Dendritic cell treated with granulocyte-macrophage colony-stimulating factor and Interleukin-4, amounts not matched to agents 40 ng/mL and 50 ng/mL, for 4 days (primary cell): ENCODE data around the gene EMP2.
"Not testable (repeated sequence)": the region's sequence is repeated elsewhere in the genome, so short reads cannot be mapped to it uniquely, and the experiment has no call there.

Experiments
- H3K27ac Mint-ChIP-seq: one replicate; pipeline ENCODE4 v1.8.0; 2022; ENCODE audit warnings: mild to moderate bottlenecking, mixed read lengths
- H3K27me3 Mint-ChIP-seq: one replicate; pipeline ENCODE4 v1.8.0; 2022; ENCODE audit warnings: mild to moderate bottlenecking, mixed read lengths
- H3K36me3 Mint-ChIP-seq: one replicate; pipeline ENCODE4 v1.8.0; 2022; ENCODE audit warnings: low read depth, mixed read lengths
- H3K4me1 Mint-ChIP-seq: one replicate; pipeline ENCODE4 v1.8.0; 2022; ENCODE audit warnings: low read depth, mixed read lengths
- H3K4me3 Mint-ChIP-seq: one replicate; pipeline ENCODE4 v1.8.0; 2022; ENCODE audit warnings: mild to moderate bottlenecking, moderate library complexity, mixed read lengths
- H3K9me3 Mint-ChIP-seq: one replicate; pipeline ENCODE4 v1.8.0; 2022; ENCODE audit warnings: mixed read lengths
- intact Hi-C: fragments of 100-400 bp; cut with micrococcal nuclease; formaldehyde crosslinking; loops from one replicate; pipeline ENCODE4 v1.15.0; 2022

Gene EMP2

DNA sequence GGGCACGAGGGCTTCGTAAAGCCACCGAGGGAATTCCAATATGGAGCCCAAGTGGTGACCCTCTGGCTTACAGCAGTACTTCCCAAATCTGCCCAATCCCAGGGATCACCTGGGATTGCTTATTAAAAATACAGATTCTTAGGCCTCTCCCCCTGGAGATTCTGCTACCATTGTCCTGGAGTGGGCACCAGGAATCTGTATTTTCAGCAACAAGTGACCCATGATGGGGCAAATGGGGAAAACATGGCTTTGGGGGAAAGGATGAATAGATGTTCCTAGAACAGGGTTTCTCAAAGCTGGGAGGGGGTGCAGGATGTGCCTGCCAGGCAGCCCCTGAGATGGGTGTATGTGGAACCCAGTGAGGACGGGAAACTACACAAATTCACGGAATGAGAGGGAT is 40.6 kb downstream of the EMP2 start:
- no peaks in the 10 kb centered on the region for H3K9me3 Mint-ChIP-seq
- H3K4me3 Mint-ChIP-seq, result no peak overlapping the region
- H3K4me1 Mint-ChIP-seq, result no peaks in the 10 kb centered on the region
- H3K27me3 Mint-ChIP-seq, result no peaks in the 10 kb centered on the region
- H3K27ac Mint-ChIP-seq, result no peak overlapping the region
- H3K36me3 Mint-ChIP-seq, result no peaks in the 10 kb centered on the region
- intact Hi-C loops, result no loop called here

DNA sequence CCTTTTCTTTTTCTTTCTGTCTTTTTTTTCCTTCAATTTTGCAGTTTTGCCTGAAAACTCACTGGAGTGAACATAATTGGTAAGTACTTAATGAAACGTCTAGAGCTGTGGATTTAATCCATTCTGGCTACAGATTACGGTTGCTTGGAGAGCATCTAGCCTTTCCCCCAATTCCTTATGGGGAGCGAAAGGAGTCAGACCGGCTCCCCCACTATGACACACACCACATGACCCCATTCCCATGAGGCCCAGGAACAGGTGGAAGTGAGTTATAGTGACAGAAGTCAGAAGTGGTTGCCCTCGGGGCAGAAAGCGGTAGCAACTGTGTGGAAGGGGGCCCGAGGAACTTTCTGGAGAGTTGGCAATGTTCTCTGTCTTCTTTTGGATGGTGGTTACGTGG is 41.2 kb downstream of the EMP2 start:
- H3K4me1 Mint-ChIP-seq, result no peaks in the 10 kb centered on the region
- no peaks in the 10 kb centered on the region for H3K27me3 Mint-ChIP-seq
- intact Hi-C loops, result no loop called here
- H3K4me3 Mint-ChIP-seq, result no peak overlapping the region
- no peaks in the 10 kb centered on the region for H3K36me3 Mint-ChIP-seq
- no peak overlapping the region for H3K27ac Mint-ChIP-seq
- H3K9me3 Mint-ChIP-seq, result no peaks in the 10 kb centered on the region

DNA sequence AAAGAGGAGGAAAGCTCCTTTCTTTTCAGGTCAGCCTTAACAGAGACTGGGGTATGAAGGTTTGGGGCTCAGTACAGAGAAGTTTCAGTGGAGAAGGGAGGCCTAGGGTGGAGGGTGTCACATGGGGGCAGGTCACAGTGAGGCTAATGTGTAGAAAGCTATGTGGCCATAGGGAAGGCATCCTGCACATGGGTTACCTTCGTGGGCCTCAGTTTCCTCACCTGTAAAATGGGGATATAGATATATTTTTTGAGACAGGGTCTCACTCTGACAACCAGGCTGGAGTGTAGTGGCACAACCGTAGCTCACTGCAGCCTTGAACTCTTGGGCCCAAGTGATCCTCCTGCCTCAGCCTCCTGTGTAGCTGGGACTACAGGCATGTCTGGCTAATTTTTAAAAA is 41.8 kb downstream of the EMP2 start:
- Mint-ChIP-seq H3K9me3 (no peaks in the 10 kb centered on the region), H3K36me3 (no peaks in the 10 kb centered on the region), H3K27ac (no peak overlapping the region), H3K4me3 (no peak overlapping the region), H3K4me1 (no peaks in the 10 kb centered on the region), H3K27me3 (no peaks in the 10 kb centered on the region)
- intact Hi-C loops, result no loop called here

DNA sequence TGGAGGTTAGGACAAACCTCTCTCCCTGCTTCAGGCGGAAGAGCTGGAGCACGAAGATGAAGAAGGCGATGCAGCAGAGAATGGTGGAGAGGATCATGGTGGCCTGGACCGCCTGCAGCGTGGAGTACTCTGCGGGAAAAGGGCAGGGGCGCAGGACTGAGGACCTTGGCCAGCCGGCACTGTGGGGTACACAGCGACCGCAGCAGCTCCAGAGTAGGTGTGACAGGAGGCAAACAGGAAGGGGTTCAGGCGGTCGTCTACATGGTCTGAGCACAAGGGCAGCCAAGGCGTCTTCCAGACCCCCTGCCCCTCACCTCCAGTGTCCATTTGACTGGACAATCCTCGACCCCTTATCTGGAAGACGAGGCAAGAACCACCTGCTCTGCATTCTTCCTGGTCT is 42.5 kb downstream of the EMP2 start:
- H3K36me3 Mint-ChIP-seq, result no peaks in the 10 kb centered on the region
- H3K9me3 Mint-ChIP-seq, result no peaks in the 10 kb centered on the region
- no peaks in the 10 kb centered on the region for H3K27me3 Mint-ChIP-seq
- H3K4me1 Mint-ChIP-seq, result no peaks in the 10 kb centered on the region
- H3K4me3 Mint-ChIP-seq, result no peak overlapping the region
- intact Hi-C loops, result no loop called here
- no peak overlapping the region for H3K27ac Mint-ChIP-seq

DNA sequence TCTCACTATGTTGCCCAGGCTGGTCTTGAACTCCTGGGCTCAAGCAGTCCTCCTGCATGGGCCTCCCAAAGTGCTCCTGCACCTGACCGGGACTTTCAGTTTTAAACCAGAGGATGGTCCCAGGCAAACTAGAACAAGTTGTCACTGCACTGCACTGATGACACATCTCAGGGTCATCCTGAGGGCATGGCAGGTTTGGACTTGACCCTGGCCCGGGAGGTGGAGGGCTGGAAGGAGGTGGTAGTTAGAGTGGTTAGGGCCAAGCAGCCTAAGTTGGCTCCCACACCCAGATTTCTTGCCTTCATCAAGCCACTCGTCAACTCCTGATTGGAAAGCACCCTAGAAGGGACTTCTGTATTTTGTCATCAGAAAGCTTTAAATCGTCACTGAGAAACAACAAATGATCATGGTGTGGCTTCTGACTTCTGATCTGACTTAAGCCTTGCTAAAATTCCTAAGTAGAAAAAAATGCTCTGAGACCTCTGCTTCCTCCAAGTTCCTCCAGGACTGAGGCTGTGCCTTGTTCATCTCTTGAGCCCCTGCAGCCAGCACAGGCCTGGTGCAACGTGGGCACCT is 43.5 kb downstream of the EMP2 start:
- no peaks in the 10 kb centered on the region for H3K4me1 Mint-ChIP-seq

DNA sequence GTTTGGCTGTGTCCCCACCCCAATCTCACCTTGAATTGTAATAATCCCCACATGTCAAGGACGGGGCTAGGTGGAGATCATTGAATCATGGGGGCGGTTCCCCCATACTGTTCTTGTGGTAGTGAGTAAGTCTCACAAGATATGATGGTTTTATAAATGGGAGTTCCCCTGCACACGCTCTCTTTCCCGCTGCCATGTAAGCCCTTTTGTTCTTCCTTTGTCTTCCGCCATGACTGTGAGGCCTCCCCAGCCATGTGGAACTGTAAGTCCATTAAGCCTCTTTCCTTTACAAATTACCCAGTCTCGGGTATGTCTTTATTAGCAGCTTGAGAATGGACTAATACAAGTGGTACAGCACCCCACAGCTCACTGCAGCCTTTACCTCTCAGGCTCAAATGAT is 44.1 kb downstream of the EMP2 start:
- H3K4me3 Mint-ChIP-seq, H3K36me3 Mint-ChIP-seq, intact Hi-C loops, H3K27ac Mint-ChIP-seq, H3K27me3 Mint-ChIP-seq, H3K9me3 Mint-ChIP-seq, H3K4me1 Mint-ChIP-seq: not testable (repeated sequence)

More for the DNA sequence above, 43.5 kb downstream of the EMP2 start:
- Mint-ChIP-seq H3K4me3 (no peak overlapping the region), H3K9me3 (no peaks in the 10 kb centered on the region), H3K36me3 (no peaks in the 10 kb centered on the region), H3K27me3 (no peaks in the 10 kb centered on the region), H3K27ac (no peak overlapping the region)
- intact Hi-C loops, result no loop called here

DNA sequence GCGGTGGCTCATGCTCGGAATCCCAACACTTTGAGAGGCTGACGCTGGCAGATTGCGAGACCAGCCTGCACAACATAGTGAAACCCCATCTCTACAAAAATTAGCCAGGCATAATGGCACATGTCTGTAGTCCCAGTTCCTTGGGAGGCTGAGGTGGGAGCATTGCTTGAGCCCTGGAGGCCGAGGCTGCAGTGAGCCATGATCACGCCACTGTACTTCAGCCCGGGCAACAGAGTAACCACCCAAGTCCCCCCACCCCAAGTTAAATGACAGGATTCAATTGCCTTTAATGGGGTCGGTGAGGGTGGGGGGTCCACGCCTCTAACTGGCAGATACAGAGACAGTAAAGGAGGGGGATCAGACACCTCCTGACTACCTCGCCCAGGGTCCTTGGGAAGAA is 44.9 kb downstream of the EMP2 start:
- no peaks in the 10 kb centered on the region for H3K36me3 Mint-ChIP-seq
- H3K9me3 Mint-ChIP-seq, result no peaks in the 10 kb centered on the region
- intact Hi-C loops, result no loop called here
- H3K27ac Mint-ChIP-seq, result no peak overlapping the region
- no peaks in the 10 kb centered on the region for H3K4me1 Mint-ChIP-seq
- H3K4me3 Mint-ChIP-seq, result no peak overlapping the region
- no peaks in the 10 kb centered on the region for H3K27me3 Mint-ChIP-seq

DNA sequence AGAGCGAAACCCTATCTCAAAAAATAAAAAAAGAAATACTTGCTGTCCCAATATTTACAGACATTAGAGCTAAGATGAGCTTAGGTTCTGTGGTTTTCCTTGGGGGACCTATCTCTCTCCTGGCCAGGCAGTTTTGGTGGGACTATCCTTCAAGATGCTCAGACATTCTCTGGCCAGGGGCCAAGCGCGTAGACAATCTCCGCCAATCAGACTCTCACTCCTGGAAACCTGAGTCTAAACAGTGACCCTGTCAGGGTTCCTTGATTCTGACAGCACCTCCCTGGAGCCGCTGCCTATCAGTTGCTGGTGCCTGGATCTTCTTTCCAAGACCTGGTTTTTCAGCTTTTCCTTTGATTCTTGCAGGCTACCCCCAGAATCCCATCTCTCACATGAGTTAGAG is 45.6 kb downstream of the EMP2 start:
- Mint-ChIP-seq H3K4me1 (no peaks in the 10 kb centered on the region), H3K4me3 (no peak overlapping the region), H3K27me3 (no peaks in the 10 kb centered on the region), H3K27ac (no peak overlapping the region), H3K36me3 (no peaks in the 10 kb centered on the region), H3K9me3 (no peaks in the 10 kb centered on the region)
- intact Hi-C loops, result no loop called here

DNA sequence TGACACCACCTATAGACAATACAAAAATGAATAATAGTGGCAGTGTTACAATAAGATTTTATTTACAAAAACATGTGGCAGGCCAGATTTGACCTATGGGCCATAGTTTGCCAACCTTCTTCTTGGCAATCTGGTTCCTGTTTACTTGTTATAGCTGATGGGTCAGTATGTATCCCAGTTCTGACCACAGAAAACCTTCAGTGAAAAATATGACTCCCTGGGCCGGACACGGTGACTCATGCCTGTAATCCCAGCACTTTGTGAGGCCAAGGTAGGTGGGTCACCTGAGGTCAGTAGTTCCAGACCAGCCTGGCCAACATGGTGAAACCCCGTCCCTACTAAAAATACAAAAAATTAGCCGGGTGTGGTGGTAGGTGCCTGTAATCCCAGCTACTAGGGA is 46.8 kb downstream of the EMP2 start:
- H3K4me1 Mint-ChIP-seq, H3K27me3 Mint-ChIP-seq, H3K4me3 Mint-ChIP-seq, H3K27ac Mint-ChIP-seq, intact Hi-C loops, H3K9me3 Mint-ChIP-seq, H3K36me3 Mint-ChIP-seq: not testable (repeated sequence)

DNA sequence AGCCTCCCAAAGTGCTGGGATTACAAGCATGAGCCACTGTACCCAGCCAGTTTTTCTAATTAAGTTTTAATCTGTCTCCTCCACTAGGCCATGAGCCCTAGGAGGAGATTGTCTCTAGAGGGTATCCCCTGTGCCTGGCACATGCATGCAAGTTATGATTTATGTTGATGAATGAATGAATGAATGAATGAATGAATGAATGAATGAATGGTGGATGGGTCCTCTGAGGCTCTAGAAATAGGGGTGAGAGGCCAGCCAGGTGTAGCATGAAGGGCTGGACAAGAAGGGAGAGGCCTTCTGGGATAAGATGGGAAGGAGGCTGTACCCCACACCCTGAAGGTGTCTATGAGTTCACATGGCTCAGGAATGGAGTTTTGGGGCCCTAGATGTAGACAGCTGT is 48.8 kb downstream of the EMP2 start:
- intact Hi-C loops, result no loop called here
- Mint-ChIP-seq H3K4me1 (no peaks in the 10 kb centered on the region), H3K9me3 (no peaks in the 10 kb centered on the region), H3K4me3 (no peak overlapping the region), H3K36me3 (no peaks in the 10 kb centered on the region), H3K27me3 (no peaks in the 10 kb centered on the region), H3K27ac (no peak overlapping the region)

DNA sequence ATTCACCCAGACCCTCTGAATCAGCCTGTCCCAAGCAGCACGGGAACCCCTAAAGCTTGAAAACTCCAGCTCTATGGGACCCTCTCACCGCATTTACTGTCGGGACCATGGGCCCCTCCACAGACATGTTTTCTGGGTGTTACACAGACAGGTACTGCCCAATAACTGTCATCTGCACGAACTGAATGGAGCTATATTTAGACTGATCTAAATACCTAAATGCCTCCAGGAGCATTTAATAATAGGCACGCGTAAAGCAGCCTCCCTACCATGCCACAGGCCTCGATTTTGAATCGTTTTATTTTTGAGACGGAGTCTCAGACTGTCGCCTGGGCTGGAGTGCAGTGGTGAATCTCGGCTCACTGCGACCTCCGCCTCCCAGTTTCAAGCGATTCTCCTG is 49.7 kb downstream of the EMP2 start:
- intact Hi-C loops, result no loop called here

DNA sequence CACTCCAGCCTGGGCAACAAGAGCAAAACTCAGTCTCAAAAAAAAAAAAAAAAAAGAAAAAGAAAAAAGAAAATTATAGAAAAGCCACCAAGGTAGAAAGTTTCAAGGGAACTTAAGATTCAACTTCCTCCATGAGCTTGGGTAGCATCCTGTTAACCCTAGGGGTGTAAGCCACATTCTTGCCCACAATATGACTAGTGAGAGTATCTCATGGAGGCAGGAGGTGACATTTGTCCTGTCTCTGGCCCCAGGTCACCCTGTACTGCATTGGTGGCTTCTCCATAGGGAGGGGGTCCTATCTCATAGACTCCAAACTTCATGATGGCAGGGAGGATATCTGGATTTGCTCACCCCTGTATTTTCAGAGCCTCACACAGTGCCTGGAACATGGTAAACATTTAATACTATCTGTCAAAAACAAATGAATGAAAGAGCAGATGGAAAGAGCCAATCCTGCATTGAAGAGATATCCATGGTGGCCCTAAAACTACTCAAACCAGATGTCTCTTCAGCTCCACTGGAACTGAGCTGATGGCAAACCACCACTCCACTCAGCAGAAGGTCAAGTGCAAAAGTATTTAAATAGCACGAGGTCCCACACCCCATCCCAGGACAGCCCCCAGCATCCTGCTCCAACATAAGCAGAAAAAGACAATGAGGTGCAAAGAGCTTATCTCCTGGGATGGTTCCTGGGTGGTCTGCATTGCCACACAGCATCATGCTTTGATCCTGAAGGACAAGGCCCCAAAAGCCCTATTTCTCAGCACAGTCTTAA is 50.3 kb downstream of the EMP2 start:
- H3K9me3 Mint-ChIP-seq, result no peaks in the 10 kb centered on the region
- H3K4me3 Mint-ChIP-seq, result no peak overlapping the region
- intact Hi-C loops, result loop anchor here (10.0 kb wide), 1 partner anchor 85 kb away; no protein-coding TSS in a partner anchor
- no peaks in the 10 kb centered on the region for H3K36me3 Mint-ChIP-seq
- H3K4me1 Mint-ChIP-seq, result no peaks in the 10 kb centered on the region
- no peaks in the 10 kb centered on the region for H3K27me3 Mint-ChIP-seq
- no peak overlapping the region for H3K27ac Mint-ChIP-seq

More for the DNA sequence above, 49.7 kb downstream of the EMP2 start:
- Mint-ChIP-seq H3K4me3 (no peak overlapping the region), H3K36me3 (no peaks in the 10 kb centered on the region), H3K9me3 (no peaks in the 10 kb centered on the region), H3K27ac (no peak overlapping the region), H3K4me1 (no peaks in the 10 kb centered on the region), H3K27me3 (no peaks in the 10 kb centered on the region)

DNA sequence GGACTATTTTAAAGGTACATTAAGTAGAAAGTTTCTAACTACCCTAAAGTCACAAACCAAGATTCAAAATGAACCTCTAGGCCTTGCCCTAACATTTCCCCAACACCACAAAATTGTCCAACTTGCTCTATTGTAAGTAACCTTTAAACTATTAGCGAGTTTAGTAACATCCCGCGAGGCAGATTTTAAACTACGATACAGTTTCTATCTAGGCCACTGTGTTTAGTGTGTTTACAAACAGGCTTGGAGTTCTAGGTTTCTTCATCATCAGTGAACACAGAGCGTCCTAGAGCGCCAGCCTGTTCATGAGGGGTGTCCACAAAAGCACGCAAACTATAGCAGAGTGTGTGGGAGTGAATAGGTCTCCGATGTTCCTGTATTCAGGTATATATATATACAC is 51.8 kb downstream of the EMP2 start:
- H3K27ac Mint-ChIP-seq, result no peak overlapping the region
- no peaks in the 10 kb centered on the region for H3K4me1 Mint-ChIP-seq
- H3K36me3 Mint-ChIP-seq, result no peaks in the 10 kb centered on the region
- no peak overlapping the region for H3K4me3 Mint-ChIP-seq
- intact Hi-C loops, result loop anchor here (10.0 kb wide), 1 partner anchor 86 kb away; no protein-coding TSS in a partner anchor
- no peaks in the 10 kb centered on the region for H3K27me3 Mint-ChIP-seq
- H3K9me3 Mint-ChIP-seq, result no peaks in the 10 kb centered on the region

DNA sequence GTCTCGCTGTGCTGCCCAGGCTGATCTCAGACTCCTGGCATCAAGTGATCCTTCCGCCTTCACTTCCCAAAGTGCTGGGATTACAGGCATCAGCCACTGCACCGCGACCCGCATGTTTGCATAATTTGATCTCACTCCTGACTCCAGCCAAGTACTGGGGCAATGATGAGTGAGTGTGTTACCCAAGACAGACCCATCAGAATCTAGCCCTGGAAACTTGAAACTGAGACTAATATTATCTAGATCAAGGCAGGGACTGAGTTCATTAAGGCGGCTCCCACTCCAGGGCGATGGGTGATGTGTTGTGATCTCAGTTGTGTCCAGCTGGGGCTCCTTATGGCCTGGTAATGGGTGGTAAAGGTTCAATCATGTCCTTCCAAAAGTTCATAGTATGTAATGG is 53.4 kb downstream of the EMP2 start:
- Mint-ChIP-seq H3K36me3 (no peaks in the 10 kb centered on the region), H3K27me3 (no peaks in the 10 kb centered on the region), H3K4me1 (no peaks in the 10 kb centered on the region), H3K9me3 (no peaks in the 10 kb centered on the region), H3K27ac (no peak overlapping the region), H3K4me3 (no peak overlapping the region)
- intact Hi-C loops, result loop anchor here (10.0 kb wide), 1 partner anchor 88 kb away; no protein-coding TSS in a partner anchor
